Activated naive CD4-positive, alpha-beta T cell (primary cell): ENCODE data around the gene WDR31.
"Not testable (repeated sequence)": the region's sequence is repeated elsewhere in the genome, so short reads cannot be mapped to it uniquely, and the experiment has no call there.

Source experiments
- DNase-seq, 4 experiments: peaks; one replicate each; lab custom pipeline; 2025; lab: John Stamatoyannopoulos, UW

The WDR31 gene

DNA sequence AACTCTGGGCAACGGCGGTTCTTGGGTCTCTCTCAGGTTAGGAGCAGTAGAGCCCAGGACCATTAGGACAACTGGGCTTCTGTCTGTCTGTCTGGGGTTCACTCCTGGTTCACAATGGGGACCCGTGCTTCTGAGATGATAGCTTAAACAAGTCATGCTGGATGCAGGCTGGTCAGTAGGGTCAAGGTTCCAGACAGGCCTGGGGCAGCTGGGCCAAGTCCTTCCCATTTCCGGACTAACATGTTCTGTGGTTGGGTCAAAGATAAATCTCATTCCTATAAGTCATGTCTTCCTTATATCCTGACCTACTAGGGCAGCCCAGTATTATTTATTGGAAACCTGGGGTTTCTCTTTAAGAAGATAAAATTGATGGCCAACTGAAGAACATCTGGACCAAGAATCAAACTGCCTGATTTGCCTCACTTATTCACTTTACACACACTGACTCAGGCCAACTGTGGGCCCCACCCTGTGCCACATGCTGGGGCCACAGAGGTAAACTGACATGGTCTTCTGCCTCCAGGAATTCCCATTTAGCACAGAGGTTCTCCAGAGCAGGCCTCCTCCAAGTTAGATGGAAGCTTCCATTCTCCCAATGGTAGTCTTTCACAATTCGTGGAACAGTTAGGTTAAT lies 28.4 kb upstream of the WDR31 start:
- DNase-seq, result no peak

DNA sequence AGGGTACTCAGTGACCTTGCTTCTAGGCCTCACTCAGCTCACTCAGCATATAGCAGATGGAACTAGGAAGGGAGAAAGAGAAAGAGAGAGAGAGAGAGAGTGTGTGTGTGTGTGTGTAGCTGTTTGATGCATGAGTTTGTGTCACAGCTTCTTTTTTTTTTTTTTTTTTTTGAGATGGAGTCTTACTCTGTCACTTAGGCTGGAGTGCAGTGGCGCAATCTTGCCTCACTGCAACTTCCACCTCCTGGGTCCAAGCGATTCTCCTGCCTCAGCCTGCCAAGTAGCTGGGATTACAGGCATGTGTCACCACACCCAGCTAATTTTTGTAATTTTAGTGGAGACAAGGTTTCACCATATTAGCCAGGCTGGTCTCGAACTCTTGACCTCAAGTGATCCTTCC lies 25.6 kb upstream of the WDR31 start:
- DNase-seq, result not testable (repeated sequence)

DNA sequence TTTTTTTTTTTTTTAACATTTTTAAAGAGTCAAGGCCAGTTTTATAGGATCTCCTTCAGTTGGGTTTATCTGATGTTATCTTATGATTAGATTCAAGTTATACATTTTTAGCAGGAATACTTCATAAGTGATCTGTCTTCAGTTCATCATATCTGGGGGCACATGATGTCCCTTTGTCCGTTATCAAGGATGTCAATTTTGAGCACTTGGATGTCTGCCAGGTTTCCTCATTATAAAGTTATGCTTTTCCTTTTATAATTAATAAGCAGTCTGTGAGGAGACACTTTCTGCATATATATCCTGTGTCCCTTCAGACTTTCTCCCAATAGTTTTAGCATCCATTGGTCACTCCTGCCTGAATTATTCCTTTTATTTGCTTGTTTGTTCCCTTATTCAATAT lies 24.9 kb upstream of the WDR31 start:
- DNase-seq, result no peak

DNA sequence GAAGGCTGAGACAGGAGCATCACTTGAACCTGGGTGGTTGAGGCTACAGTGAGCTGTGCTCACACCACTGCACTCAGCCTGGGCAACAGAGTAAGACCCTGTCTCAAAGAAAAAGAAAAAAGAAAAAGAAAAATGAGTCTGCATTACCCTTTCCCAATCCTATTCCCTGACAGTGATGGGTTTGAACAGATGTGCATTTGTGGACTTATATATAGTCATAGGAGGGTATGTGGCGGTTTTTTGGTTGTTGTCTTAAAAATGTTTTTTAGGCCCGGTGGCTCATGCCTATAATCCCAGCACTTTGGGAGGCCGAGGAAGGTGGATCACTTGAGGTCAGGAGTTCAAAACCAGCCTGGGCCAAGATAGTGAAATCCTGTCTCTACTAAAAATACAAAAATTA lies 23.3 kb upstream of the WDR31 start:
- DNase-seq, result no peak

DNA sequence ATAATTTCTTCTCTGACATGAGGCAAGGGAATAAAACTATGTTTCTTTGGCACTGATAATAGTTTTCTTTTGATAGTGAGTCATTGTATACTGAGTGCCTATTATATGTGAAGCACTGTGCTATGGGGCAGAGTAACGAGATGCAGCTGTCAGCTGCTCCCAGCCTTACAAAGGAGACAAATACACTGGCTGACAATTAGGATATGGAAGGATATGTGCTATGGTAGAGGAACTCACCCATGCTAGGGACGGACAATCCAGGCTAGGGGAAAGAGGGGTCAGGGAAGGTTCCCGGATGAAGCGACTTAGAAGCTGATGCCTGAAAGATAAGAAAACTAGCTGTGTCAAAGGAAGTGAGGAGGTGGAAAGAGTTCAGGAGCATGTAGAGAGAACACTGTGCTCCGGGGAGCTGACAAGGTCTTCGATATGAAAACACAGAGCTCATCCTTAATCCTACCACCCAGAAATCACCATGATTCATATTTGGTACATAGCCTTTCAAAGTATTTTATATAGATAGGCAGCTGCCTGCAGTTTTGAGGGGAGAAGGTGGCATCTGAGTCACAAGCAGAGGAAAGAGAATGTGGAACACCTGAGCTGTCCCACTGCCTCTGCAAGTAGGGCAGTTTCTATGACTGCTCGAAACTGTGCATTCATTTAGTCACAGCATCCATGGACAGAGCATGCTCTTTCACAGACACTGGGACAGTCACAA lies 21.4 kb upstream of the WDR31 start:
- no peak for DNase-seq

DNA sequence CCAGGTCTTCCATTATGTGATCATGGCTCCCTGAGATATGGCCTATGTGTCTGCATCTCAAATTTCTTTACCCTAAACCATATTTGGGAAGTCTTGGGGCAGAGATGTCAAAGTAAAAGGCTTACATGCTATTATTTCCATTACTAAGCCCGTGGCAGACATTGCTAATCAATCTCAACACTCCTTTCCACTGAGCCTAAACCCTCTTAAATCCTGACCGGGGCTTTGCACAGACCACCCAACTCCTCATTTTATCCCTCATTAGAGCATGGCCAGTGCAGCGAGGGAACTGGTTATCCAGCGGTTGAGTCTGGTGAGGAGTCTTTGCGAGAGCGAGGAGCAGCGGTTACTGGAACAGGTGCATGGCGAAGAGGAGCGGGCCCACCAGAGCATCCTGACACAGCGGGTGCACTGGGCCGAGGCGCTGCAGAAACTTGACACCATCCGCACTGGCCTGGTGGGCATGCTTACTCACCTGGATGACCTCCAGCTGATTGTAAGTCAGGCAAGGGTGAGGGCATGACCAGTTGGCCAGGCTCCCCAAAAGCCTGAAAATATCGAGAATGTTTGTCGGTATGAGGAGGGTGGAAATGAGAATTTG lies 20.3 kb upstream of the WDR31 start:
- no peak for DNase-seq

DNA sequence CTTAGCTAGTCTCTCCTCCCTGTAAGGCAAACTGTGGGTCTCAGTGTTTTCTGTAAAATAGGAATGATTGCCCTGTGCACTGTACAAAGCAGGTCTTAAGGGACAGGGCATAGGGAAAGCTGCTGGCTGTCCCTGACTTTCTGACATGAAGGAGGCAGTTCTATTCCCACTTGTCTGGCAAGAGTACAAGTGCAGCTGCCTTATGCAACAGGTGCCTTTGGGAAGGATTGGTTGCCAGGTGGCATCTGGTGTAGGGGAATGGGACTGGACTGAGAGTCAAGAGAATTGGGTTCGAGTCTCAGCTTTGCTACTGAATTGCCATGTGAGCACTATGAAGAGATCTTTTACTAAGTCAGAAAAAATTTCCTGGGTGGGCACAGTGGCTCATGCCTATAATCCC lies 19.3 kb upstream of the WDR31 start:
- no peak for DNase-seq

DNA sequence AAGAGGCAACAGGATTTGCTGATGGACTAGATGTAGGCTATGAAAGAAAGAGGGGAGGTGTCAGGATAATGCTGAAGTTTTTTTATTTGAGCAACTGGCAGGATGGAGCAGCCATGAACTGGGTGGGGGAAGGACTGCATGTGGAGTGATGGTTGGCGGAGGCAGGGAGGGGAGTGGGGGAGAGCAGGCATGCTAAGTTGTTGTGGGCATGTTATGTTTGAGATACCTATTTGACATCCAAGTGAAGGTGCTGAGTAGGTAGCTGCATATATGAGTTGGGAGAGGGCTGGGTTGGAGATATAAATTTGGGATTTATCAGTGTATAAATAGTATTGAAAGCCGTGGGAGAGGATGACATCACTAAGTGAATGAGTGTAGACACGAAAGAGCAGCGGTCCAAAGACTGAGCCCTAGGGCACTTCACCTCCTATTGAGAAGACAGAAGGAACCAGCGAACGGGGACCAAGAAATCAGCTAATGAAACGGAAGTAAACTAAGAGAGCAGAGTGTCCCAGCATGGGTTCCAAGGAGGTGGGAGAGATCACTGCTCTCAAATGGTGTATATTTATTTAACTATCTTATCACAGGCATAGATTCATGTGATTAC lies 16.7 kb upstream of the WDR31 start:
- DNase-seq, result no peak

DNA sequence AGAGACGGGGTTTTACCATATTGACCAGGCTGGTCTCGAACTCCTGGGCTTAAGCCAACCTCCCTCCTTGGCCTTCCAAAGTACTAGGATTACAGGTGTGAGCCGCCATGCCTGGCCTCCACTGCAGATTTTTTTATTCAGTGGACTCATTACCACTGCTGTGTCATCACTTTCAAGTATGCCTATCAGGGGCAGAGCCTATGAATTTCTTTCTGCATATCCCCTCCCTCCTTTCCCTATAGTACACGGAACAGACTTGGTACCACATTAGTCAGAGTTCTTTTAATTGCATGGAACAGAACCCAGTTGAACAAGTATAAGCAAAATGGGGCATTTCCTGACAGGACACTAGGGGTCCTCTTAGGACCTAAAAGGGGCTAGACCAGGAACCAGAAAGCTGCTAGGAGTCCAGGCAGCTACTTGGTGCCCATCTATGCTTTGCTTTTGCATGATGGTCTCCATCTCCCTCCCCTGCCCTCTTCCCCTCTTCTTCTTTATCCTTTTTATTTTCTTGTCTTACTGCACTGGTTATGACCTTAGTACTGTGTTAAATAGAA lies 15.0 kb upstream of the WDR31 start:
- DNase-seq, result no peak

DNA sequence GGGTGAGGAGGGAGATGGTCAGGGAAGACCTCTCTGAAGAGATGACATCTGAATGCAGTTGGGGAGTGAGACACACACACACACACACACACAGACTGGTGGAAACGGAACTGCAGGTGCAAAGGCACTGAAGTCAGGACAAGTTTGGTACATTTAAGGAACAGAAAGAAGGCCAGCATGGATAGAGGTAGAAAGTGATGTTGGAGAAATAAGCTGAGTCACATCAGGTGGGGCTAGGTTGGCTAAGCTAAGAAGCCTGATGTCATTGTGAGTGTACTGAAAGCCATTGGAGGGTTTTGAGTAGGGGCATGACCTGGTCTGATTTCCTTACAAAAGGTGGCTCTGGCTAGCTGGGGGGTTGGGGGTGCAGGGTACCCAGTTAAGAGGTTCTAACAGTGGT lies 12.3 kb upstream of the WDR31 start:
- no peak for DNase-seq

DNA sequence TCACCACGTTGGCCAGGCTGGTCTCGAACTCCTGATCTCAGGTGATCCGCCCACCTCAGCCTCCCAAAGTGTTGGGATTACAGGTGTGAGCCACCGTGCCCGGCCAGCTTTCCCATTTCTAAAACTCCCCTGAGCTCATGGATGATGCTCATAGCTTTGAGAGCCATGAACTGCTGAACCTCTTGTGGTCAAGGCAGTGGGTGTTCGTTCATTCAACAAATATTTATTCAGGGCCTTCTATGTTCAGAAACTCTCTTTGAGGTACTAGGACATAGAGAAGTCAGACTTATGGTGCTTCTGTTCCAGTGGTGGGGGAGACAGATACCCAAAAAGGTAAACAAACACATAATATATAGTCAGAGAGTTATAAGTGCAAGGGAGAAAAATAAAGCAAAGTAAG lies 11.9 kb upstream of the WDR31 start:
- DNase-seq, result no peak

DNA sequence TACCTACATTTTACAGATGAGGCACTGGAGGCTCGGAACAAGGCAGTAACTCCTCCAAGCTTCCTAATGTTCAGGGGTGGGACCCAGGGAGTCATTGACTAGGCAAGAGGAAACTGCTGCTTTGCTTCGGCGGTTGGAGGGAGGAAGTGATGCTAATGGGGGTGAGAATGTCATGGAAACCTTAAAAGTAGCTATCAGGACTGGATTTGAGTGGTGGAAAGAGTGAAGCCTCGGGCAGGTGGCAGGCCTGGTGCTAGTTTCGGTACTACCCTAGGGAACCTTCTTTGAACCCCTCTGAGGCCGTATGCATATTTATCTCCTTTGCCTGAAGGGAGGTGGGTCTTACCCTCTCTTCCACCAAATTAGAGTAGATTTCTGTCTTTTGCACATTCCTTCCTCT lies 10.9 kb upstream of the WDR31 start:
- DNase-seq, result no peak

DNA sequence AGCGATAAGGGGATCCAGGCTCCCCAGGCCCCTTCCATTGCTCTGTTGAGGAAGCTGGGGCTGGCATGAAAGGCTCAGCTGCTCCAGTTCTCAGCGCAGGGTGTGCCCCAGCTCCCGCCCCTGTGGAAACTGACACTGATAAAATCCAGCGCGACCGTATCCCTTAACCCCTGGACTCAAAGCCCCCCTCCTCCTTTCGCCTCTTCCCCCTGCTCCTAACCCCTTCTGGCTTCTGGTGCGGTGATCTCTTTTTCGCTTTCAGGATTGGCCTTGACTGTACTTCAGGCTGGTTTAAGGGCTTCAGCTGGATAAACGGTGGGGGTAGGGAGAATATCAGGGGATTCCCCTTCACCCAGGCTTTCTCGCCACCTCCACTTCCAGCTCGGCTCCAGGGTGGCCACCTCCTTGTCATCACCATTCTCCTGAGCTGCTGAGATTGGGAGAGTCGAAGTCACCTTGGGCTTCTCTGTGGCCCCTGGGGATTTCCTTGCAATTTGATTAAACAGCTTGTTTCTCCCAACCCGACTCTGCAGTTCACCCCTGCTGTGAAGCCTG lies 10.1 kb upstream of the WDR31 start:
- DNase-seq, result no peak

DNA sequence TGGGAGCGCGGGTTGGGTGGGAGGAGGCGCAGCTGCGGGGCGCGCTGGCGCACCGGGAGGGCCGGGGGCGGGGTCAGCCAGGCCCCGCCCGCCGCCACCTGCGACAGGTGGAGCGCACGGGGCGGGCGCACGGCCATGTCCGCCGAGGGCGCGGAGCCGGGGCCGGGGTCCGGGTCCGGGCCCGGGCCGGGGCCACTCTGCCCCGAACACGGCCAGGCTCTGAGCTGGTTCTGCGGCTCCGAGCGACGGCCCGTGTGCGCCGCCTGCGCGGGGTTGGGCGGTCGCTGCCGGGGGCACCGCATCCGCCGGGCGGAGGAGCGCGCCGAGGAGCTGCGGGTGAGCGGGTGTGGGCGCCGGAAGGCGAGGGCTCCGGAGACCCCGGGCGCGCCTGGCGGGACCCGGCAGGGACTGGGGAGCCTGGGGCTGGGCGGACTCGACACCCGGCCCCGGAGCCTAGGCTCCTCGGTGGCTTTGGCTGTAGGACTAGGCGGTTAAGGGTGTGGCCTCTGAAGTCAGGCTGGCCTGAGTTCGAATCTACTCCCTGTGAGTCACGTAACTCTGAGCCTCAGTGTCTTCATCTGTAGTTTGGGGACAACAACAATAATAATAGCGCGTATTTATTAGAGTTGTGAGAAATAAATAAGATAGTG lies 9.5 kb upstream of the WDR31 start, which contains the start of gene BSPRY:
Gene BSPRY, plus strand, starts transcription at position 97 of the 650 bp plus-strand sequence. Its CDS starts 39 bp downstream, at position 136.
- peak in 1 of 4 experiments; percentile 11 for DNase-seq

DNA sequence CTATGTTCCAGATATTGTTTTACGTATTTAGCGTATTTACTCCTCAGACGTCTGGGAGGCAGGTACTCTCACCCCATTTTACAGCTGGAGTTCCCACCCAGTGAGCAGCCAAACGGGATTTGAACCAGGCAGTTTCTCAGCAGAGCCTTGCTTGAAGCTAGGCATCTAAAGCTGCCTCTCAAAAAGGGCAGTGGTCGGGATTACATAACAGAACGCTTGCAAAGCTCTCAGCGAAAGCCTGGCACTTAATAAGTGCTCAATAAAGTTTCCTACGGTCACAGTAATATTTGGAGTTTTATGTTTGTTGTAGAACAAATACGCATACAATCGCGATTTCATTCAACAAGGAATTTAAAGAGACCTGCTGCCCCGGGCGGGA lies 9.0 kb upstream of the WDR31 start:
- DNase-seq, result no peak

DNA sequence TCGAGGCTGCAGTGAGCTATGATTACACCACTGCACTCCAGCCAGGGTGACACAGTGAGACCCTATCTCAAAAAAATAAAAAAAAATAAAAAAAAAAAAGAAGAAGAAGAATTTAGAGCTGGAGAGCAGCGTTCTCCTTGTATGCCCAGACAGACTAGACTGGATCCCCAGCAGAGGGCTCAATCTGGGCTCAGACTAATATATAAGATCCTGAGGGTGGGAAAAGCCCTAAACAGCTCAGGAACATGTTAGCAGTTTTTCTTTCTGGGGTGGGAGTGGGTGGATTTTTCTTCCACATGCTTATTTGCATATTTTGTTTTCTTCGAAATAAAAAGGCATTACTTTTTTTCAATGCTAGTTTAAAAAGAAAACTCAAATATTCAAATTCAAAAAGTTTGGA lies 8.4 kb upstream of the WDR31 start:
- DNase-seq, result no peak

DNA sequence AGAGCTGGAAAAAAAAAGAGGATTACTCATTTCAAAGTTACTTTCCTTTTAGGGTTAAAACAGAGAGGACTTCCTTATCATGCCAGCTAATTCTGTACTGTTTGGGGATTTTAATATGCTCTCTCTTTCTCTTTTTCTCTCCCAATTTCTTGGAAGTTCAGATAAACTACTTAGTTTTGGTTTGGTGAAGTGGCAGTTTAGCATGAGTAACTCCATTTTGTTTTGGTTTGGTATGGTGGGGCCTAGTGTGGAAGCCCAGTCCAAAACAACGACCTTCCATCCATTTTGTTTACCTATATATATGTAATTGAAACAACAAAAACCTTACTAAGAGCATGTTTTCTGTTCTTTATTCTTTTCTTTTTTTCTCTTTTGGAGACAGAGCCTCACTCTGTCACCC lies 5.6 kb upstream of the WDR31 start:
- DNase-seq, result no peak

DNA sequence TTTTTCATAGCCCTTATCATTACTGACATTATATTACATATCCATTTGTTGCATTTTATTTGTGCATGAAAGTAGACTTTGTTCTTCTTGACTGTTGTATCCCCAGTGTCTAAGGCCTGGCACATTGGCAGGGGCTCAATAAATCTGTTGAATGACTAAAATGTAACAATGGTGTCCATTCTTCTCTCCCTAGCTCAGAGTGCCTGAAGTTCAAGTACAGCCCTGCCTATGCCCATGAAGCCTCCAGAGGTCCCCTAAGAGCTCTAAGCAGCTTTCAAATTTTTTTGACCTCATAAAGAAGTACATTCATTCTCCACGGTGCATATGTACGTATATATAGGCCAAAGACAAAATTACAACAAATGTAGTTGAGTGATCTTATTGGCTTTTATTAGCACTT lies 5.1 kb upstream of the WDR31 start:
- no peak for DNase-seq

DNA sequence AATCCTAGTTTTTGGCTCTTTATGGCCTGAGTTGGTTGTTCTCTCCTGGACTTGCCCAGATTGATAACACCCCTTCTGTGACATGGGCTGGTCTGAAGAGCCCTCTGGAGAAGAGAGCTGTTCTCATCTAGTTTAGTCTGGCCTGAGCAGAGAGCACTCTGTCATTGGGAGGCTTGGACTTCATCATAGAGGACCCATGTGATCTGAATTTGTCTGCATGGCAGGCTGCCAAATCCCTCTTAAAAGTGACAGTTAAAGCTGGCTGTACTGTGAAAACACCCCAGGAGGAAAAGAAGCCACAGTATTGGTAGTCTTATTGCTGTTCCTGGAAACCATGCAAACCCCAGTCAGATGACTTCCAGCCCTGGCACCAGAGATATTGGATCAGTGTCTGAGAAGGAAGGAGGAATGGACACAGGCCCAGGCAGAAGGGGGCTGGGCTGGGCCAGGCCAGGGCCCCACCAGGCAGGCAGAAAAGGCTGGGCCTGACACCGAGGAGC lies 3.7 kb upstream of the WDR31 start:
- DNase-seq, result no peak

DNA sequence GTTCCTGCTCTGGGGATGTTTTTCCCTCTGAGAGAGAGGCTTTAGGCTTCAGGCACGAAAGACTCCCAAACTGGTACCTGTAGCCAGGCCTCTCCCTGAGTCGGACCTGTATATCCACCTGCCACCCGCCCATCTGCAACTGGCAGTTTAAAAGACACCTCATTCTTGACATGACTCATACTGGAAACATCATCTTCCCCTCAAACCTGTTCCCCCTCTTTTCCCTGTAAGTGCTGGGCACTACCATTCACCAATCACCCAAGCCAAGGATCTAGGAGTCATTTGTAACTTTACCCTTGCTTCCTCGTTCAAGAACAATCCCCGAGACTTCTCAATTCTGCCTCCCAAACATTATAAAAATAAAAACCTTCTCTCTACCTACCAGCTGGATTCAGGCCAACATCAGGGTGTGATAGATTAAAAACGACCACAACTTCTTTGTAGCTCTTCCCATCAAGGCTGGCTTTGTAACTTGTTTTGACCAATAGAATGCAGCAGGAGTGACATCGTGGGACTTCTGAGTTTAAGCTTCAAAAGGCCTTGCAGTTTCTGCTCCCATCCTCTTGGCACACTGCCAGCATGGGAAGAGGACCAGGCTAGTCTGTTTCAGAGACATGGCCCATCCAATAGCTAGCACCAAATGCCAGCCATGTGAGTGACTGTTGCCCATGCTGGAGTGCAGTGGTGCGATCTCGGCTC lies 1.8 kb upstream of the WDR31 start:
- no peak for DNase-seq

DNA sequence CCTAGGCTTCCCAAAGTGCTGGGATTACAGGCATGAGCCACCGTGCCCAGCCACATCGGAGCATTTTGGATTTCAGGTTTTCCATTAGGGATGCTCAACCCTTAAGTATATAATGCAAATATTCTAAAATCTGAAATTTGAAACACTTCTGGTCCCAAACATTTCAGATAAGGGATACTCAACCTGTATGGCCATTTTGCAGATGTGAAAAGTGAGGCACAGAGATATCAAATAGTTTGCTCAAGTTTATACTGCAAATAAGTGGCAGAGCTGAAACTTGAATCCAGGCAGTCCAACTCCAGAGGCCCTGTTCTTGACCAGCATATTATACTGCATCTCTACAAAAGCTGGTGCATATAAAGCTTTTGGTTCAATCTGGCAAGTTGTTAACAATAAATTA lies 2.4 kb downstream of the WDR31 start:
- no peak for DNase-seq
